Nephron progenitor cell (in vitro differentiated cells): ENCODE data around the gene SEMA3C.

ENCODE experiments used
- DNase-seq: peaks from one replicate; pipeline ENCODE4 v3.0.0; 2021
- H3K27ac Mint-ChIP-seq: 2 replicates; pipeline ENCODE4 v1.8.0; 2021; ENCODE audit warnings: mild to moderate bottlenecking, moderate library complexity, mixed read lengths
- H3K27me3 Mint-ChIP-seq: 2 replicates; pipeline ENCODE4 v1.8.0; 2021; ENCODE audit warnings: mild to moderate bottlenecking, low read depth, mixed read lengths; ENCODE audit not compliant: poor library complexity
- H3K36me3 Mint-ChIP-seq: 2 replicates; pipeline ENCODE4 v1.8.0; 2021; ENCODE audit warnings: low read depth, mixed read lengths
- H3K4me1 Mint-ChIP-seq: 2 replicates; pipeline ENCODE4 v1.8.0; 2021; ENCODE audit warnings: mixed read lengths
- H3K4me3 Mint-ChIP-seq: 2 replicates; pipeline ENCODE4 v1.8.0; 2021; ENCODE audit warnings: mild to moderate bottlenecking, moderate library complexity, mixed read lengths
- H3K9me3 Mint-ChIP-seq: 2 replicates; pipeline ENCODE4 v1.8.0; 2021; ENCODE audit warnings: mild to moderate bottlenecking, moderate library complexity, mixed read lengths
- TF ChIP-seq, protein P1 (sequence below): fragments of 200-600 bp; sonication (generic); IDR thresholded peaks from 2 replicates; pipeline ENCODE4 v1.5.0; 2021; ENCODE audit warnings: antibody characterized with exemption

Gene SEMA3C

DNA sequence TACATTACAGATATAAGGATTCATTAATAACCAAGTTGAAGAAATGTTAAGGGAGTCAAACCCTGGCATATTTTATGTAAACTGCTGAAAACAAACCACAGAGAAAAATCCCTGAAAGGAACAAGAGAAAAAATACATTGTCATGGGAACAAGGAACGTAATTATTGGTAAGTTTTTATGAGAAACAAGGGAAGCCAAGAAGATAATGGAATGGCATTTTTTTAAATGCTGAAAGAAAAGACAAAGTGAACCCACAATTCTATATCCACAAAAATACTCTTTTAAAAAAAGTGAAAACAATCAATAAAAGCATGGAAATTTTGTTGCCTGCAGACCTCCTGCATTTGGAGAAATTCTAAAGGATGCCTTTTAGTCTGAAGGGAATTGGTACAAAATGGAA, 144.0 kb downstream of the SEMA3C start:
- no peak for DNase-seq
- no peaks in the 10 kb centered on the region for H3K9me3 Mint-ChIP-seq
- peak overlapping the region; percentile 78 for H3K27ac Mint-ChIP-seq
- H3K4me3 Mint-ChIP-seq: no peak overlapping the region
- peaks cover 40% of the 10 kb centered on the region for H3K36me3 Mint-ChIP-seq
- H3K4me1 Mint-ChIP-seq: peaks cover 65% of the 10 kb centered on the region
- no peaks in the 10 kb centered on the region for H3K27me3 Mint-ChIP-seq
- TF ChIP-seq, protein P1, sequence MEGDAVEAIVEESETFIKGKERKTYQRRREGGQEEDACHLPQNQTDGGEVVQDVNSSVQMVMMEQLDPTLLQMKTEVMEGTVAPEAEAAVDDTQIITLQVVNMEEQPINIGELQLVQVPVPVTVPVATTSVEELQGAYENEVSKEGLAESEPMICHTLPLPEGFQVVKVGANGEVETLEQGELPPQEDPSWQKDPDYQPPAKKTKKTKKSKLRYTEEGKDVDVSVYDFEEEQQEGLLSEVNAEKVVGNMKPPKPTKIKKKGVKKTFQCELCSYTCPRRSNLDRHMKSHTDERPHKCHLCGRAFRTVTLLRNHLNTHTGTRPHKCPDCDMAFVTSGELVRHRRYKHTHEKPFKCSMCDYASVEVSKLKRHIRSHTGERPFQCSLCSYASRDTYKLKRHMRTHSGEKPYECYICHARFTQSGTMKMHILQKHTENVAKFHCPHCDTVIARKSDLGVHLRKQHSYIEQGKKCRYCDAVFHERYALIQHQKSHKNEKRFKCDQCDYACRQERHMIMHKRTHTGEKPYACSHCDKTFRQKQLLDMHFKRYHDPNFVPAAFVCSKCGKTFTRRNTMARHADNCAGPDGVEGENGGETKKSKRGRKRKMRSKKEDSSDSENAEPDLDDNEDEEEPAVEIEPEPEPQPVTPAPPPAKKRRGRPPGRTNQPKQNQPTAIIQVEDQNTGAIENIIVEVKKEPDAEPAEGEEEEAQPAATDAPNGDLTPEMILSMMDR: no peak

DNA sequence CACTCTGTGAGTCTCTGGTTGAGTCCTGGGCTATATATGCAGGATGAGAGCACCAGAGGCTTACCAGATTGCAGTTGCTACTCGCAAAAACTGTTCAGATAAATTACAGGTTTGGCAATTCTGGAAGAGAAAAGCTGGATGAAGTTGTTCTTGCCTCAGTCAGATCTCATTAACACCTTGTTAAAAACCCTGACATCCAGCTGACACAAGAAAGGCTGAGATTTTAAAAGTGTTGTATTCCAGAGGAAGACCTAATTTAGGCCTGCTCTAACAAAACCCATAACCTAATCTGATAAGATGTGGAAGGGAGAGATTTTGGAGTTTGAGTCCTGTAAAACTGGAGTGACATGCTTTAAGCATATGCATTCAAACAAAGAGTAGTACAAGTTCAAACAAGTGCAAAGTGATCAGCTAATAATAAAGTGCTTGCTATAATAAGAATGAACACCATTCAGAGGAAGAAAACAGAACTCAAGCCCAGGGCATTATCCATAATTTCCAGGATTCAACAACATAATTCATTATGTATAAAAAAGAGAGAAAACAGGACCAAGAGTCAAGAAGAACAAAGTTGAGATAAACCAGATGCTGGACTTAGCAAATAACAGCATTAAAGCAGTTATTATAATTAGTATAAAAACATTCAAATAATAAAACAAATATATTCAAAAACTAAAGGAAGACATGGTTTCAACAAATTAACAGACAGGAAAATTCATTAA, 144.9 kb downstream of the SEMA3C start:
- no peaks in the 10 kb centered on the region for H3K27me3 Mint-ChIP-seq
- H3K27ac Mint-ChIP-seq: peak overlapping the region; percentile 55
- H3K36me3 Mint-ChIP-seq: peaks cover 36% of the 10 kb centered on the region
- TF ChIP-seq, protein P1: no peak
- peaks cover 66% of the 10 kb centered on the region for H3K4me1 Mint-ChIP-seq
- no peaks in the 10 kb centered on the region for H3K9me3 Mint-ChIP-seq
- H3K4me3 Mint-ChIP-seq: no peak overlapping the region
- no peak for DNase-seq

DNA sequence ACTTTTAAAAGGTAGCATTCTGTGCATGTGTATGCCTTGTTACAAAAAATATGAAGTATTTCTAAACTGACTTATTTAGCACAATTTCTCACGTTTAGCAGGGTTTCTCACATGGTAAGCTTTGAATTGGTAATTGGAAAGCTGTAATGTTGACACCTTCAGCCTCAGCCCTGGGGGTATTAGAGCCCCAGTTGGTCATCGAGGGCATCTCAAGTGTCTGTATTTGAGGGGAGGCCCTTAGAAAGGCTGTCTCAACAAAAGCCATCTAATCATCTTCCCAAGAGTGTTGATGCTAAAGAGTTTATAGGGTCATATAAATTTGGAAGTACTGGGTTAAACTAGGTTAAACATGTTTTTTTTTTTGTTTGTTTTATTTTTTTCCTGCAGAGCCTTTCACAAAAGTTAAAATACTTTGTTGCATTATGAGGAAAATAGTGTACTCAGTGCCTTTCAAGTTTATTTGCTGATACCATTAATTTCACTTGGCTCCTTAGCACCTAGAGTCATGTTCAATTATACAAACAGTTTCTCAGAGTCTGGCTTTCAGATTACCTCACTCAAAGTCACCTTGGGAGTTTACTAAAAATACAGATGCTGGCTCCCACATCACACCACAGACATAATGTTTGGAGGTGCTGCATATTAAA, 146.4 kb downstream of the SEMA3C start:
- Mint-ChIP-seq H3K9me3 (no peaks in the 10 kb centered on the region), H3K27ac (peak overlapping the region; percentile 36)

DNA sequence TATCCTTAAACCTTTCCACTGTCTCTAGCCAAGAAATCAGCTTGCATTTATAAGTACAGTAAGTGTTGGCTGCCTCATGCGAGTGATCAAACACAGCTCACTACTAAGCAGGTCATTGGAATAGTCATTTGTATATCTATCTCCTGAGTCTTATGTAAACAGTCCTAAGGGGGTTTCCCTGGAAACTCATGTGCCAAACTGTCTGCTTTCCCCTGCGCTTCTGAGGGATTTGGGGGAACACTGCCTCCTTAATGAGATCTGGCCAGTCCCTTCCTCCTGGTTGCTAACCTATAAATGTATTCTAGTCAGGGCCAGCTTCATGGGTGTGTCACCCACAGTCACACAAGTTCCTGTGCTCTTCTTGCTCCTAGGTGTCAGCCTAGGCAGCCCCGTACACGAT, 147.3 kb downstream of the SEMA3C start:
- TF ChIP-seq, protein P1: no peak
- Mint-ChIP-seq H3K27ac (peak overlapping the region; percentile 42), H3K36me3 (peaks cover 47% of the 10 kb centered on the region), H3K27me3 (no peaks in the 10 kb centered on the region), H3K9me3 (no peaks in the 10 kb centered on the region), H3K4me1 (peaks cover 73% of the 10 kb centered on the region), H3K4me3 (no peak overlapping the region)
- no peak for DNase-seq

More for the DNA sequence above, 146.4 kb downstream of the SEMA3C start:
- Mint-ChIP-seq H3K4me3 (no peak overlapping the region), H3K4me1 (peaks cover 66% of the 10 kb centered on the region), H3K36me3 (peaks cover 39% of the 10 kb centered on the region), H3K27me3 (no peaks in the 10 kb centered on the region)
- TF ChIP-seq, protein P1: no peak
- DNase-seq: no peak

DNA sequence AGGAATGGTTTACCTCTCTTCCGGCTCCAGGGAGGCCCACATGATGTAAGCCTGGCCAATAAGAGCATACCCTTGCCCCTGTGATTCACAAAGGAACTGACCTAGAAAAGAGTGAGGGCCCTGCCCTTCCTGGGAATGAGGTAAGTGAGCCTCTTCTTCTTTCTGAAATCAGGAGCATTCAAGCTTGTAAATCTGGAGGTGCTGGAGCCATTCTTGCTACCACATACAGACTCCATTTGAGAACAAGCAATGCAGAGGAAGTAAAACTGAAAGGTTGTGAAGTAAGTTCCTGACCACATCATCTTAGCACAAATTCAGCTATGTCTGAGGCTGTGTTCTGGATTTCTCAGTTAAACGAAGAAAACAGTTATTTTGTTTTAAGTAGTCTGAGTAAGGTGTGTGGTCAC, 148.2 kb downstream of the SEMA3C start:
- Mint-ChIP-seq H3K4me3 (no peak overlapping the region), H3K4me1 (peaks cover 67% of the 10 kb centered on the region), H3K27ac (peak overlapping the region; percentile 52), H3K36me3 (peaks cover 56% of the 10 kb centered on the region), H3K9me3 (no peaks in the 10 kb centered on the region), H3K27me3 (no peaks in the 10 kb centered on the region)
- DNase-seq: no peak
- TF ChIP-seq, protein P1: no peak

DNA sequence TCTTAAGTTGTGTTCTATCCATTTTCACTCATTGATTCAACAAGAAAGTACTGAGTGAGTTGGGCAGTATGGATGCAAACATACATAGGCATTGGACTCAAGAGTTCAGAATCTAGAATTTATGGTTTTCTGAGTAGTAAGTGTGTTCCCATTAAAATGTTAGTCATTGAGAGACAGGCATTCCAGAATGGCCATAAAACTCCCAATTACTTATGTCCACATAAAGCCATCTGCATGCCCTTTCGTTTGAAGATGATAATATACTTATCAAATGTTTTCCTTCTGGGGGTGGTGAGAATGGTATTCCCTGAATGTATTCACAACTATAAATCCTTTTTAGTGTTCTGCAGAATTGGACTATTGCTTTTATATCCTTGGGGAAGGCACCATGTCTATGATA, 148.8 kb downstream of the SEMA3C start:
- Mint-ChIP-seq H3K27me3 (no peaks in the 10 kb centered on the region), H3K27ac (no peak overlapping the region), H3K36me3 (peaks cover 62% of the 10 kb centered on the region), H3K9me3 (no peaks in the 10 kb centered on the region), H3K4me3 (no peak overlapping the region), H3K4me1 (peaks cover 62% of the 10 kb centered on the region)
- TF ChIP-seq, protein P1: no peak
- no peak for DNase-seq
